Measurements from ENCODE around the gene RYK. TPM values are rescaled to one million over a fixed set of nuclear protein-coding genes. Genes with fewer than 3 reads are reported as not detected.

Gene RYK
- polyA plus RNA-seq, 3 donors, result 90.3 to 102 (median 92.4) TPM

Other genes with a start within 250 kb of the RYK start
- gene SLCO2A1, start 220.9 kb downstream of the RYK start, polyA plus RNA-seq (ENCODE audit: insufficient read length in 3 of 3), result 10 to 100 TPM; 20.1 to 27.5 (median 23.1) TPM
- gene AMOTL2, start 123.6 kb upstream of the RYK start, polyA plus RNA-seq (ENCODE audit: insufficient read length in 3 of 3), result 10 to 100 TPM; 85.5 to 94.7 (median 85.9) TPM
- gene ANAPC13, start 235.1 kb upstream of the RYK start, polyA plus RNA-seq (ENCODE audit: insufficient read length in 3 of 3), result 100 to 1,000 TPM; 114 to 128 (median 119) TPM
- 10 to 100 TPM; 31.2 to 37.7 (median 32.7) TPM for gene CEP63, start 235.2 kb upstream of the RYK start, polyA plus RNA-seq (ENCODE audit: insufficient read length in 3 of 3)